A549 (cell line): Measurements from ENCODE around the gene AKAP6. TPM values are rescaled to one million over a fixed set of nuclear protein-coding genes. Genes with fewer than 3 reads are reported as not detected.

ENCODE experiments used
- ATAC-seq, 2 experiments: fragments of 200-7000 bp in 1 of 2; fragments of >200 bp in 1 of 2; cut with Nextera tagmentation in 1 of 2; cut with Tn5 transposase in 1 of 2; 3 replicates each; pipeline versions ENCODE4 v1.8.0 to v1.9.1; 2018 to 2020; ENCODE audit warnings: mild to moderate bottlenecking in 1 of 2, moderate library complexity in 1 of 2
- CTCF ChIA-PET: fragments of 300-600 bp; sonication (Branson Sonifier 250); formaldehyde crosslinking; extraction: SDS; loops from one replicate; lab custom pipeline; 2021; ENCODE audit warnings: antibody characterized with exemption, inconsistent platforms; lab: Yijun Ruan, JAX
- POLR2A ChIA-PET: fragments of 350-600 bp; formaldehyde crosslinking; extraction: SDS; loops from one replicate; lab custom pipeline; 2021; ENCODE audit warnings: antibody characterized with exemption, inconsistent platforms; lab: Yijun Ruan, JAX
- DNase-seq, 2 experiments: peaks; one replicate each; pipeline versions ENCODE4 v3.0.0 to v3.0.0-alpha.2; 2011 to 2016; ENCODE audit warnings: low read depth in 1 of 2, low spot score in 1 of 2
- FAIRE-seq: peaks from 2 replicates; lab custom pipeline; 2011; peaks lifted over from hg19 to GRCh38; lab: Jason Lieb, UNC
- H3K27ac ChIP-seq, 2 experiments: fragments of >200 bp; sonication (Bioruptor Twin); formaldehyde crosslinking; 3 replicates each; pipeline ENCODE4 v1.5.1; 2016 to 2017
- H3K4me1 ChIP-seq: fragments of >200 bp; sonication (Bioruptor Twin); formaldehyde crosslinking; 3 replicates; pipeline ENCODE4 v1.6.1; 2016
- H3K4me2 ChIP-seq: fragments of >200 bp; sonication (Bioruptor Twin); formaldehyde crosslinking; 3 replicates; pipeline ENCODE4 v1.6.1; 2016
- H3K4me3 ChIP-seq: fragments of >200 bp; sonication (Bioruptor Twin); formaldehyde crosslinking; 3 replicates; pipeline ENCODE4 v1.5.1; 2016
- H3K9me3 ChIP-seq: fragments of >200 bp; sonication (Bioruptor Twin); formaldehyde crosslinking; 3 replicates; pipeline ENCODE4 v1.6.1; 2016
- CEBPB ChIP-seq, 2 experiments: fragments of >200 bp in 1 of 2; sonication (Bioruptor Twin) in 1 of 2; formaldehyde crosslinking in 1 of 2; IDR thresholded peaks; 2 replicates each; pipeline ENCODE4 v1.6.1; 2012 to 2016
- CHD2 ChIP-seq: fragments of 150-350 bp; IDR thresholded peaks from 2 replicates; pipeline ENCODE4 v1.6.1; 2014; ENCODE audit warnings: low read length; ENCODE audit not compliant: partially characterized antibody
- CHD4 ChIP-seq: fragments of 200-600 bp; sonication (generic); IDR thresholded peaks from 2 replicates; pipeline ENCODE4 v1.6.1; 2016; ENCODE audit warnings: antibody characterized with exemption, mild to moderate bottlenecking, borderline replicate concordance
- EHF ChIP-seq: fragments of 250-450 bp; sonication (Bioruptor Pico); IDR thresholded peaks from 2 replicates; pipeline ENCODE4 v1.5.0; 2020; ENCODE audit warnings: mild to moderate bottlenecking
- ELK1 ChIP-seq: fragments of 150-350 bp; IDR thresholded peaks from 2 replicates; pipeline ENCODE4 v1.6.1; 2014; ENCODE audit warnings: low read depth, mild to moderate bottlenecking, low read length
- GATA3 ChIP-seq: IDR thresholded peaks from 2 replicates; pipeline ENCODE4 v1.6.1; 2012; ENCODE audit warnings: borderline replicate concordance
- HDAC2 ChIP-seq: fragments of 200-600 bp; sonication (generic); IDR thresholded peaks from 2 replicates; pipeline ENCODE4 v1.6.1; 2016
- HOXA7 ChIP-seq: fragments of 250-450 bp; sonication (Bioruptor Pico); IDR thresholded peaks from 2 replicates; pipeline ENCODE4 v1.5.0; 2020; ENCODE audit warnings: mild to moderate bottlenecking, moderate library complexity
- JUN ChIP-seq, 2 experiments: fragments of >200 bp; sonication (Bioruptor Twin); formaldehyde crosslinking; IDR thresholded peaks; 2 replicates in 1 of 2; 3 replicates in 1 of 2; pipeline ENCODE4 v1.6.1; 2016 to 2017
- KDM1A ChIP-seq: fragments of 200-600 bp; sonication (generic); IDR thresholded peaks from 2 replicates; pipeline ENCODE4 v1.6.1; 2016; ENCODE audit warnings: low read depth, mild to moderate bottlenecking
- MAFK ChIP-seq: fragments of 450-650 bp; IDR thresholded peaks from 2 replicates; pipeline ENCODE4 v1.6.1; 2014; ENCODE audit not compliant: partially characterized antibody
- MAX ChIP-seq: IDR thresholded peaks from 2 replicates; pipeline ENCODE4 v1.6.1; 2012
- NPAS2 ChIP-seq: fragments of 250-450 bp; sonication (Bioruptor Pico); IDR thresholded peaks from 2 replicates; pipeline ENCODE4 v1.8.0; 2022; ENCODE audit warnings: mild to moderate bottlenecking, moderate library complexity, borderline replicate concordance
- PHF8 ChIP-seq: fragments of 200-600 bp; sonication (generic); IDR thresholded peaks from 2 replicates; pipeline ENCODE4 v1.6.1; 2016; ENCODE audit warnings: low read depth, mild to moderate bottlenecking, antibody characterized with exemption, moderate library complexity, borderline replicate concordance
- POLR2A ChIP-seq: IDR thresholded peaks from 2 replicates; pipeline ENCODE4 v1.6.1; 2012; ENCODE audit warnings: mild to moderate bottlenecking, low read length
- RAD21 ChIP-seq, 2 experiments: fragments of >200 bp in 1 of 2; sonication (Bioruptor Twin) in 1 of 2; formaldehyde crosslinking in 1 of 2; IDR thresholded peaks in 1 of 2; conservative IDR thresholded peaks in 1 of 2; 2 replicates in 1 of 2; 3 replicates in 1 of 2; pipeline ENCODE4 v1.6.1; 2012 to 2018; ENCODE audit warnings: inconsistent platforms in 1 of 2
- SMC3 ChIP-seq: fragments of >200 bp; sonication (Bioruptor Twin); formaldehyde crosslinking; IDR thresholded peaks from 3 replicates; pipeline ENCODE4 v1.6.1; 2018; ENCODE audit warnings: inconsistent platforms
- SREBF2 ChIP-seq: fragments of 450-650 bp; IDR thresholded peaks from 2 replicates; pipeline ENCODE4 v1.6.1; 2014; ENCODE audit warnings: mild to moderate bottlenecking, moderate library complexity
- TFCP2L1 ChIP-seq: fragments of 250-450 bp; sonication (Bioruptor Pico); IDR thresholded peaks from 2 replicates; pipeline ENCODE4 v1.5.0; 2021; ENCODE audit warnings: mild to moderate bottlenecking
- ZFP36 ChIP-seq: fragments of 450-650 bp; IDR thresholded peaks from 2 replicates; pipeline ENCODE4 v1.6.1; 2014; ENCODE audit warnings: borderline replicate concordance; ENCODE audit not compliant: partially characterized antibody
- WGBS: methylation state at CpG from one replicate; pipeline ENCODE4 v1.1.6; 2017; ENCODE audit errors: missing lambda C conversion rate; 5-methylcytosine and 5-hydroxymethylcytosine counted together
- polyA plus RNA-seq, 4 experiments: library from polyadenylated mRNA; depleted of rRNA in 3 of 4; stranded (reverse); fragments of >200 nt; fragmentation: RNase III in 1 of 4; extraction: RNeasy Plus Mini Kit Qiagen cat#74134 plus additional on column Dnase treatment in 1 of 4; gene quantifications; 2 replicates in 3 of 4; 3 replicates in 1 of 4; pipeline ENCODE4 v1.2.3, GENCODE V29; 2011 to 2017
- TF ChIP-seq, protein P1 (sequence below): fragments of 250-450 bp; sonication (Bioruptor Pico); IDR thresholded peaks from 2 replicates; pipeline ENCODE4 v1.5.0; 2020; ENCODE audit warnings: low read depth, mild to moderate bottlenecking, moderate library complexity
- TF ChIP-seq, protein P2 (sequence below): fragments of 450-650 bp; IDR thresholded peaks from 2 replicates; pipeline ENCODE4 v1.6.1; 2014; ENCODE audit warnings: antibody characterized with exemption
- TF ChIP-seq, protein P3 (sequence below): fragments of >200 bp; sonication (Bioruptor Twin); formaldehyde crosslinking; IDR thresholded peaks from 2 replicates; pipeline ENCODE4 v1.6.1; 2016

AKAP6 gene
- polyA plus RNA-seq, 2 of the 4 experiments (the other 2 are of a cell fraction): 0.27 to 1.9 TPM

DNA sequence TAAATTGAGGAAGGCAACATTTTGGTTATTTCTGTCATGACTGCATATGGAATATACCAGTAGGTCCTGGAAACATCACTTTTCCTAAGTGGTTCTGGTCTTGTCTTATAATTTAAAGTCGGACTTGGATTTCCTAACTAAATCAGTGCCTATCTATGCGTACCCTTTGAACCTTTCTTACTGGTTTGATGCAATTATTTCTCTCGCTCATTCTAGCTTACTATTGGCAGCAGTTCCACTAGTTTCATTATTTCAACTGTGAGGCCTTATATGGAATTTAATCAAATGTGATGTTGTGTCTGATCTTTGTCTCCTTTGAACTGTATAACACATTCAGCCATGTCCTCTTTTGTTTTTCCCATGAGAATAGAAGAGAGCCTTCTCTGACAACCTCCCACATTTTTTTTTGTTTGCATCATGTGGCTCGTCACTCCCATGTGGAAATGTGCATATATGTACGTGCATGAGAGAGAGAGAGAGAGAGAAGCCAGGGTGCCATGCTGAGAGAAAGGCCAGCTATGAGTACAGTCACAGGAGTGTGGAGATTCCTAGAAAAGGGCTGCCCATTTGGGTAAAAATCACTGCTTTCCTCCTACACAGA, 48.0 kb downstream of the AKAP6 start:
- Histone ChIP-seq H3K4me2 (no peak overlapping the region), H3K9me3 (no peaks in the 10 kb centered on the region), H3K27ac (no peak overlapping the region), H3K4me1 (peaks cover 6% of the 10 kb centered on the region; the same call in 1 of the 3 replicates), H3K4me3 (no peak overlapping the region)
- ChIA-PET POLR2A (no interaction called here), CTCF (no interaction called here)
- FAIRE-seq (no peak), ATAC-seq (no peak), DNase-seq (no peak)
- TF ChIP-seq, protein P1, sequence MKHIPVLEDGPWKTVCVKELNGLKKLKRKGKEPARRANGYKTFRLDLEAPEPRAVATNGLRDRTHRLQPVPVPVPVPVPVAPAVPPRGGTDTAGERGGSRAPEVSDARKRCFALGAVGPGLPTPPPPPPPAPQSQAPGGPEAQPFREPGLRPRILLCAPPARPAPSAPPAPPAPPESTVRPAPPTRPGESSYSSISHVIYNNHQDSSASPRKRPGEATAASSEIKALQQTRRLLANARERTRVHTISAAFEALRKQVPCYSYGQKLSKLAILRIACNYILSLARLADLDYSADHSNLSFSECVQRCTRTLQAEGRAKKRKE: no peak
- no peak for TF ChIP-seq MAFK
- no peak for TF ChIP-seq MAX
- TF ChIP-seq POLR2A: no peak
- TF ChIP-seq KDM1A: no peak
- 85% methylated on average over 5 of the region's 5 CpGs for WGBS

GRCh38 chr14:32378284-32378683, 49.2 kb downstream of the AKAP6 start:
- ChIA-PET POLR2A (no interaction called here), CTCF (no interaction called here)
- Histone ChIP-seq H3K4me3 (no peak overlapping the region), H3K9me3 (no peaks in the 10 kb centered on the region), H3K4me2 (no peak overlapping the region), H3K27ac (no peak overlapping the region), H3K4me1 (no peaks in the 10 kb centered on the region; the same call in 2 of the 3 replicates)
- no peak for DNase-seq
- no peak for FAIRE-seq
- ATAC-seq: no peak
- TF ChIP-seq SREBF2 (no peak), ZFP36 (no peak), KDM1A (no peak)
- TF ChIP-seq, protein P2, sequence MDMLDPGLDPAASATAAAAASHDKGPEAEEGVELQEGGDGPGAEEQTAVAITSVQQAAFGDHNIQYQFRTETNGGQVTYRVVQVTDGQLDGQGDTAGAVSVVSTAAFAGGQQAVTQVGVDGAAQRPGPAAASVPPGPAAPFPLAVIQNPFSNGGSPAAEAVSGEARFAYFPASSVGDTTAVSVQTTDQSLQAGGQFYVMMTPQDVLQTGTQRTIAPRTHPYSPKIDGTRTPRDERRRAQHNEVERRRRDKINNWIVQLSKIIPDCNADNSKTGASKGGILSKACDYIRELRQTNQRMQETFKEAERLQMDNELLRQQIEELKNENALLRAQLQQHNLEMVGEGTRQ: no peak

DNA sequence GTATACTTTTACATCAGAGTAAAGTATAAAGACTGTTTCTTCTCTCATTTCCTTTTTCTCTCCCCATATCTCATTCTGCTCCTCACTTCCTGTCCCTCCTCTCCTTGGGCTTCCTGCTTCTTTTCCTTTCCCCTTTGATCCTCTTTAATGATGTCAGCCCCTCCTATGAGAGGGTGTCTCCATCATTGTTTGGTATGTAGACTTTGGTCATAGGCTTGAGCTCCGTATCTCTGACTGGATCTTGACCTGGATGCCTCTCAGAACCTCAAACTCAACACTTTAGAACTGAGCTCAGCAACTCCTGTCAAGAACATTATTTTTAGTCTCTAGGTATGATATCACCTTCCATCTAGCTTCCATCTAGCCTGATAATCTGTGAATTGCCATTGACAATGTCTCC, 50.3 kb downstream of the AKAP6 start:
- ATAC-seq: no peak
- Histone ChIP-seq H3K9me3 (no peaks in the 10 kb centered on the region), H3K4me1 (no peaks in the 10 kb centered on the region), H3K27ac (no peak overlapping the region), H3K4me3 (no peak overlapping the region), H3K4me2 (no peak overlapping the region)
- ChIA-PET CTCF (interaction anchor here (0.9 to 1.4 kb wide), 4 partner anchors 9 to 127 kb away, joined by 3 to 4 read pairs (median 4); no protein-coding TSS in a partner anchor), POLR2A (no interaction called here)
- FAIRE-seq: no peak
- WGBS: 68% methylated on average over 1 of the region's 1 CpG
- no peak for DNase-seq
- TF ChIP-seq NPAS2 (CRISPR knock-in tag): no peak
- no peak for TF ChIP-seq JUN (IDR thresholded peaks at IDR 0.05)
- TF ChIP-seq, protein P2: no peak
- no peak for TF ChIP-seq EHF (CRISPR knock-in tag)
- no peak for TF ChIP-seq CHD4
- TF ChIP-seq TFCP2L1 (CRISPR knock-in tag): no peak
- no peak for TF ChIP-seq CHD2
- TF ChIP-seq HOXA7 (CRISPR knock-in tag): no peak
- TF ChIP-seq RAD21 (conservative IDR thresholded peaks at IDR 0.05 in 1 of 2, IDR thresholded peaks at IDR 0.05 in 1 of 2): no peak
- no peak for TF ChIP-seq ELK1
- TF ChIP-seq GATA3: no peak
- TF ChIP-seq, protein P3, sequence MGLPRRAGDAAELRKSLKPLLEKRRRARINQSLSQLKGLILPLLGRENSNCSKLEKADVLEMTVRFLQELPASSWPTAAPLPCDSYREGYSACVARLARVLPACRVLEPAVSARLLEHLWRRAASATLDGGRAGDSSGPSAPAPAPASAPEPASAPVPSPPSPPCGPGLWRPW: no peak
- TF ChIP-seq SMC3: no peak
- no peak for TF ChIP-seq HDAC2
- no peak for TF ChIP-seq PHF8
- TF ChIP-seq MAFK: no peak
- no peak for TF ChIP-seq KDM1A
- TF ChIP-seq CEBPB (IDR thresholded peaks at IDR 0.05): no peak
